ENCODE results near the gene ZFAND3.

GRCh38 chr6:38011937-38012336 is 192.4 kb downstream of the ZFAND3 start:
- TF ChIP-seq ZNF274 (IDR thresholded peaks at IDR 0.05; ENCODE audit: low read depth, low read length) (no peak), POLR2A (IDR thresholded peaks at IDR 0.05; ENCODE audit: borderline replicate concordance, extremely low read depth, insufficient read depth, insufficient read length) (no peak)
